H1 (cell line): Measurements from ENCODE around the gene HIVEP3. TPM values are rescaled to one million over a fixed set of nuclear protein-coding genes. Genes with fewer than 3 reads are reported as not detected.

ENCODE experiments used
- E2F6 ChIP-seq: IDR thresholded peaks from 2 replicates; pipeline ENCODE4 v1.6.1; 2012; ENCODE audit warnings: inconsistent platforms
- GABPA ChIP-seq: IDR thresholded peaks from 2 replicates; pipeline ENCODE4 v1.6.1; 2011; ENCODE audit warnings: mild to moderate bottlenecking, low read length, moderate library complexity, borderline replicate concordance; ENCODE audit not compliant: insufficient read depth
- TAF1 ChIP-seq: IDR thresholded peaks from 2 replicates; pipeline ENCODE4 v1.6.1; 2011; ENCODE audit warnings: mild to moderate bottlenecking, low read depth, low read length
- polyA plus RNA-seq, 7 experiments: library from polyadenylated mRNA; depleted of rRNA in 3 of 7; stranded (reverse) in 5 of 7; unstranded in 2 of 7; fragments of >200 nt in 5 of 7; fragments of 200-250 nt in 2 of 7; gene quantifications; 1 replicate in 5 of 7; 2 replicates in 1 of 7; 4 replicates in 1 of 7; pipeline versions ENCODE4 v1.2.1 to v1.2.3, GENCODE V29; 2011 to 2013; ENCODE audit warnings: missing spikeins in 2 of 7, mixed read lengths in 2 of 7
- total RNA-seq: library from RNA; stranded (reverse); fragmentation: NEBNext Ultra II Directional; extraction: Animal tissue kit (Norgen Biotek cat#: 25700); gene quantifications from 2 replicates; pipeline ENCODE4 v1.2.1, GENCODE V29; 2021

HIVEP3 gene
- total and polyA plus RNA-seq, 2 of the 8 experiments (the other 6 are each of a cell fraction or from before 2014, with no cell fraction given) = 0.24 to 0.69 TPM

- TF ChIP-seq TAF1 = no peak
- no peak for TF ChIP-seq GABPA
- TF ChIP-seq E2F6 = no peak
These were observed 190.1 kb downstream of the HIVEP3 start (continued) for GRCh38 chr1:41728403-41729202.
